ENCODE results near the gene TRIM5.
"Not testable (repeated sequence)": the region's sequence is repeated elsewhere in the genome, so short reads cannot be mapped to it uniquely, and the experiment has no call there.

Gene TRIM5

DNA sequence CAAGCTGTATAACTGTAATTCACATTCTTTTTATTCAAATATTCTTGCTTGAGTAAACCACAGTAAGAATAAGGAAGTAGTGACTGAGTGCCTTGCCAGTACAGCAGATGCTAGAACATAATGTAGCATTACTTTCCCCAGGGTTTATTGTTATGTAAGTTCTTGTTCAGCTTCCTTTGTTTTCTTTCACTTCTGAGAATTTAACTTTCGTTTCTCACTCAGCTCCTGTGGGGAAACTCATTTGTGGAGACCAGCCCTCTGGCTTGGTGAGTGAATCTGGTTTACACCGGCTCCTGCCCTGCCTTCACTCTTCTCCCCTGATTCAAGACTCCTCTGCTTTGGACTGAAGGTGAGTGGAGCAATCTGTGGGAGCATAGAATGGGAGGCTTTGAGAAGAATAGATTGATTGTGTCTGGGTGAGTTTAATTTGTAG lies 4.7 kb upstream of the TRIM5 start, which contains the start of gene TRIM22:
TSS of gene TRIM22 (plus strand) at position 240 of the 433 bp plus-strand sequence. CDS start 6,443 bp downstream, outside the sequence.
- DNase-seq (ENCODE audit: low spot score) = peak; percentile 61

DNA sequence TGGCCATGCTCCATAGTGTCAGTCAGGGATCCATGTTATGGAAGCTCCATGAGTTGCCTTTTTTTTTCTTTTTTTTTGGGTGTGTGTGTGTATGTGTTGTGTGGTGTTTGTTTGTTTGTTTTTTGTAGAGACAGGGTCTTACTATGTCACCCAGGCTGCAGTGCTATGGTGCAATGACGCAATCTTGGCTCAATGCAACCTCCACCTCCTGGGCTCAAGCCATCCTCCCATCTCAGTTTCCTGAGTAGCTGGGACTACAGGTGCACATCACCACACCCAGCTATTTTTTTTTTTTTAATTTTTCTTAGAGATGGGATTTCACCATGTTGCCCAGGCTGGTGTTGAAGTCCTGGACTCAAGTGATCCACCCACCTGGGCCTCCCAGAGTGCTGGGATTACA lies 3.6 kb upstream of the TRIM5 start:
- no peak for DNase-seq (ENCODE audit: low spot score)

DNA sequence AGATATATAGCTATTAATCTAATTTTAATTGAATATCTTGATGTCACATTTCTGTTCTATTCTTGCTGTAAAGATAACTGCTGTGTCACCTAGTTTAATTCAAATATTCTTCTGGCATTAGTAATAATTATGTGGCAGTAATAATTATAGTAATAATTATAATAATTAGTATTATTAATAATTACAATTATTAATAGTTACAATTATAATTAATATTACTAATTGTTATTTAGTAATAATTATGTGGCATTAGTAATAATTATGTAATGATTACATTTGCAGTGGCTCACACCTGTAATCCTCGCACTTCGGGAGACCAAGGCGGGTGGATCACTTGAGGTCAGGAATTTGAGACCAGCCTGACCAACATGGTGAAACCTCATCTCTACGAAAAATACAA lies 1.6 kb upstream of the TRIM5 start:
- DNase-seq (ENCODE audit: low spot score) = no peak

DNA sequence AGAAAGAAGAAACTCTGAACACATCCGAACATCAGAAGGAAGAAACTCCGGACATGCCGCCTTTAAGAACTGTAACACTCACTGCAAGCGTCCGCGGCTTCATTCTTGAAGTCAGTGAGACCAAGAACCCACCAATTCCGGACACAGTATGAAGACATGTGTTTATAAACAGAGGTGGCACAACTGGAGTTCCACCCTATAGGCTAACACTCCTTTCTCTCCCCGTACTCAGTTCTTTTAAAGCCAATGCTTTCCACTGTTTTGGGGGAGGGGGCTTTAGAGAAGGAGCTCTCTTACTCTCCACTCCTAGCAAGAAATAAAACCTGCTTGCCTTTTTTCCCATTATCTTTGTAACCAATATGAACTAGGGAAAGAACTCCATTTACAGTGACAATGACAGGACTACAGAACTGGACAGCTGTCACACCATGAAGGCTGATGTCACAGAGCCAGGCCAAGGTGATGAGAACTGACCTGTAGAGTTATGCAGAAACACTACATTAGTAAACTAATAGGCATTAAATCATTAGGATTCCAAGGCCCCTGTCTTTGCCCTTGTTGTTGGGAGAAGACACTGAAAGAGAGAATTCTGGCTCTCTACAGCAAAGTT lies 733 bp downstream of the TRIM5 start:
- DNase-seq (ENCODE audit: low spot score) = no peak

DNA sequence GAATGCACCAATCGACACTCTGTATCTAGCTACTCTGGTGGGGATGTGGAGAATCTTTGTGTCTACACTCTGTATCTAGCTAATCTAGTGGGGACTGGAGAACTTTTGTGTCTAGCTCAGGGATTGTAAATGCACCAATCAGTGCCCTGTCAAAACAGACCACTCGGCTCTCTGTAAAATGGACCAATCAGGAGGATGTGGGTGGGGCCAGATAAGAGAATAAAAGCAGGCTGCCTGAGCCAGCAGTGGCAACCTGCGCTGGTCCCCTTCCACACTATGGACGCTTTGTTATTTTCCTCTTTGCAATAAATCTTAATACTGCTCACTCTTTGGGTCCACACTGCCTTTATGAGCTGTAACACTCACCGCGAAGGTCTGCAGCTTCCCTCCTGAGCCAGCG lies 1.3 kb downstream of the TRIM5 start:
- DNase-seq (ENCODE audit: low spot score) = not testable (repeated sequence)

DNA sequence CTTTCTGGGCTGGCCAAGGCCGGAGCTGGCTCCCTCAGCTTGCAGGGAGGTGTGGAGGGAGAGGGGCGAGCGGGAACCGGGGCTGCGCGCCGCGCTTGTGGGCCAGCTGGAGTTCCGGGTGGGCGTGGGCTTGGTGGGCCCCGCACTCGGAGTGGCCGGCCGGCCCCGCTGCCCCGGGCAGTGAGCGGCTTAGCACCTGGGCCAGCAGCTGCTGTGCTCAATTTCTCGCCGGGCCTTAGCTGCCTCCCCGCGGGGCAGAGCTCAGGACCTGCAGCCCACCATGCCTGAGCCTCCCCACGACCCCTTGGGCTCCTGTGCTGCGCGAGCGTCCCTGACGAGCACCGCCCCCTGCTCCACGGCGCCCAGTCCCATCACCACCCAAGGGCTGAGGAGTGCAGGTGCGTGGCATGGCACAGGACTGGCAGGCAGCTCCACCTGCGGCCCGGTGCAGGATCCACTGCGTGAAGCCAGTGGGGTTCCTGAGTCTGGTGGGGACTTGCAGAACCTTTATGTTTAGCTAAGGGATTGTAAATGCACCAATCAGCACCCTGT lies 1.9 kb downstream of the TRIM5 start:
- DNase-seq (ENCODE audit: low spot score) = not testable (repeated sequence)

DNA sequence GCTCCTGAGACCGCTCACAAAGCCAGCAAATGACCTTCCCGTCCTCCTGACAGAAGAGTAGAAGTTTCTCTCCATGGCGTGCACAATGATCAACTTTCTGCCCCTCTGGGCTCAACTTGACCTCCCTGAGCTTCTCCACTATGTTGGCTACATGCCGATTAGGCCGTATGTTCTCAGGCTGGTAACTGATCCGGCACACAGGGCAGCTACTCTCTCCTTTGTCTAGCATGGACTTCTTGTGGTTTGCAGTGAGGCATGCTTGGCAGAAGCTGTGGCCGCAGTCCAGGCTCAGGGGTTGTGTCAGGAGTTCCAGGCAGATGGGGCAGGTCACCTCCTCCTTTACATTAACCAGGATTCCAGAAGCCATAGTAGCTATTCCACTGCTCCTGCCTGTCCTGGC lies 5.1 kb downstream of the TRIM5 start:
- DNase-seq (ENCODE audit: low spot score) = no peak

DNA sequence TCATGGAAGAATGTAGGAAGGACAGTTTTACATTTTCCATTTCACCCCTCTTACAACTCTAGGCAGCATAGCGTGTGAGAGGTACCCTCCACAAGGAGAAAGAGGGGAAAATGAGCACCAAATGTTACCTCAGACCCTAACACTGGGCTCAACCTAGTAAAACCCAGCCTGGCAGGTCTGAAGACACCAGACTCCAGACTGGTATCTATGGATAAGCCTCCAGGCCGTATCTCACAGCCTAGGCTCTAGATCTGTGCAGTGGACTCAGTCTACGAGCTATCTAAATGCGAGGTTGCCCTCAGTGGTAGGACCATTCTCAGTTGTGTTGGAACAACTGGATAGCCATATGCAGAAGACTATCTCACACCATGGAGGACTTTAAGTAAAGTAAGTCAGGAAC lies 10.5 kb downstream of the TRIM5 start:
- DNase-seq (ENCODE audit: low spot score) = no peak

DNA sequence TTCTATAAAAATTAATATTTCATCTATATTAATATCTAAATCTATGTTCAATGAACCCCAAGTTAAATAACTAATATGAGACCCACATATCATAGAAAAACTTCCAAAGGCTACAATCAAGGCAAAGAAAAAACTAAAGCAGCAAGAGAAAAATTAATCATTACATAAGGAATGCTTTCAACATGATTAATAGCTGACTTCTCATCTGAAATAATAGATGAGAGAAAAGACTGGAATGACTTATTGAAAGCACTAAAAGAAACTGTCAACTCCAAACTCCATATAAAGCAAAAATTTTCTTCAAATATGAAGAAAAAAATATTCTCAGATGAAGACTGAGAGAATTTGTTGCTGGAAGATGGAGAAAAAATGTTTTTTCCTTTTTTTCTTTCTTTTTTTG lies 13.0 kb downstream of the TRIM5 start:
- no peak for DNase-seq (ENCODE audit: low spot score)

DNA sequence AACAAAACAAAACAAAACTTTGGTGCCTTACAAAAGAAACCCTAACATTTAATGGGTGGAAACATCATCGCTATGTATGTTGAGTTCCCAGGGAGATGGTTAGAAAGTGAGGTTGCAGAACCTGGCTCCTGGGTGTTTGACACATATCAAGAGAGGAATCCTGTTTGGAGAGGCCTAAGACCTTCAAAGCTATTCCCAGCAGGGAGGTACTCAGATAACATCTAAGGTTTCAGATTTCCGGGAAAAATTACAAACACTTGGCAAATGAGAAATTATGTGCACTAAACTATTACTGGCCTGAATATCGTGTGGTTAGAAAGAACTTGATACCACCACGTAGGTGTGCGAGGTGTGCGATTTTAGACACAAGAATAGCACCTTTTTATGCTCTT lies 18.5 kb downstream of the TRIM5 start:
- DNase-seq (ENCODE audit: low spot score) = no peak

DNA sequence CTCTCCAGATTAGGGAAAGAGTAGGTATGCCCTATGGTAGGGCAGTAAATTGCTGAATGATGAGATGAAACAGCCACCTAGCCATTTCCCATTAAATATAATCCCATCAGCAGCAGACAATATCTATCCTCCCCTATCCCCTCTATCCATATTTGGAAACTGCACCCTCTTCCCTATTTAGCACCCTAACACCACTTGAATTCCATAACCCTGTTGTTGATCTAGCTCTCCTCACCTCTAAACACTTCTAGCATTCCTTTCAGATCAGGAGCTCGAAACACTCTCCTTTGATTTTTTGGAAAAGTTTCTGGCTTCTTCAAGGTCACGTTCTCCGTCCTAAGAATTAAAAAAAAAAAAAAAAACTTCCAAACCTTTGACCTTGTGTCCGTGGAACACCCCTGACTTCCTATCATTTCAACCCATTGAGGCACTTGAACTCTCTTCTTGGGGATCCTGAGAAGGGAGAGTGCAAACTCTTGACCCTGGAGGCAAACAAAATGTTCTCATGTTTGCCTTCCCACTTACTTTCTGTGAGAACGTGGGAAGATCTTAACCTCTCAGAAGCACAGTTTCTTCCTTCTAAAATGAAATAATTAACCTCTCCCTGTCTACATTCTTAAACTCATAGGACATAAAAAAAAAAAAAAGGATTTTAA lies 19.0 kb downstream of the TRIM5 start:
- no peak for DNase-seq (ENCODE audit: low spot score)

DNA sequence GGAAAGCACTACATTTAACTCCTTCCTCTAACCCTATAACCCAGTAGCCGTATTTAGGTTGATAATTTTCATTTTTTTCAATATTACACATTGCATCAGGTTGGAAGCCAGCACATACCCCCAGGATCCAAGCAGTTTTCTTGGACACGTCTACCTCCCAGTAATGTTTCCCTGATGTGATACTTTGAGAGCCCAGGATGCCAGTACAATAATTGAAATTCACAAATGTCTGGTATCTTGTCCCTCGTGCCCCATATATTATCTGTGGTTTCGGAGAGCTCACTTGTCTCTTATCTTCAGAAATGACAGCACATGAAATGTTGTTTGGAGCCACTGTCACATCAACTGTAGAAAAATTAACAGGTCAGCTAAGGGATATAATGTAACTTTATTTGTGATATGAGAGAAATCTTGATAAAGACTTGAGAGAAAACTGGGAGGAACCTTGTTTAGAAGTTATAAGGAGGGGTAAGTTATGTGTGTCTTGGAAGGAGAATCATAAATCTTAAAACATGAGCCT lies 19.8 kb downstream of the TRIM5 start:
- no peak for DNase-seq (ENCODE audit: low spot score)

DNA sequence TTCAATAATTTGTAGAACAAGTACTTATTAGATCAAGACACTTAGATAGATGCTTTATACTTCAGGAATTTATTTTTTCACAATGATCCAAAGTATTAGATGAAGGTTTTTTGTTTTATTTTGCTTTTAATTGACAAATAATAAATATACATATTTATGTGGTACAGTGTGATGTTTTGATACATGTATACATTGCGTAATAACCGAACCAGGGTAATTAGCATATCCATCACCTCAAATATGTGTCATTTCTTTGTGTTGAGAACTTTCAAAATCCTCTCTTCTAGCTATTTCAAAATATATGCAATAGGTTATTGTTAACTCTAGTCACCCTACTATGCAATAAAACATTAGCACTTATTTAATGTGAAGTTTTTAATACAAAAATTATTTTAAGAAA lies 21.4 kb downstream of the TRIM5 start:
- DNase-seq (ENCODE audit: low spot score) = no peak

DNA sequence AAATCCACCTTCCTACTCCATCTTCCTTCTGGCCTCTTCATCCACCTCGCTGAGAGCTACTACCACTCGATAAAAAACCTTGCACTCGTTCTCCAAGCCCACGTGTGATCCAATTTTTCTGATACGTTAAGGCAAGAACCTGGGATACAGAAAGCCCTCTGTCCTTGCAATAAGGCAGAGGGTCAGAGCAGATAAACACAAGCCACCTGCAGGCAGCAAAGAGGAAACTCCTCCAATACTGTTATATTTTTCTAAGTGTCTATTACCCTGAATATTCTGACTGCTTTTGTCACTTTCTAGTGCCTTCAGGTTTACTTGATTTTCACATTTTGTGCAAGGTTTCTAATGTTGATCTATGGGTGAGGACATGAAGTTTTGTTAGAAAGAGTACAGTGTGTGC lies 26.6 kb downstream of the TRIM5 start:
- DNase-seq (ENCODE audit: low spot score) = no peak

DNA sequence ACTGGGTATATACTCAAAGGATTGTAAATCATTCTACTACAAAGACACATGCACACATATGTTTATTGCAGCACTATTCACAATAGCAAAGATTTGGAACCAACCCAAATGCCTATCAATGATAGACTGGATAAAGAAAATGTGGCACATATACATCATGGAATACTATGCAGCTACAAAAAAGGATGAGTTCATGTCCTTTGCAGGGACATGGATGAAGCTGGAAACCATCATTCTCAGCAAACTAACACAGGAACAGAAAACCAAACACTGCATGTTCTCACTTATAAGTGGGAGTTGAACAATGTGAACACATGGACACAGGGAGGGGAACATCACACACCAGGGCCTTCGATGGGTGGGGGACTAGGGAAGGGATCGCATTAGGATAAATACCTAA lies 27.9 kb downstream of the TRIM5 start:
- DNase-seq (ENCODE audit: low spot score) = not testable (repeated sequence)

DNA sequence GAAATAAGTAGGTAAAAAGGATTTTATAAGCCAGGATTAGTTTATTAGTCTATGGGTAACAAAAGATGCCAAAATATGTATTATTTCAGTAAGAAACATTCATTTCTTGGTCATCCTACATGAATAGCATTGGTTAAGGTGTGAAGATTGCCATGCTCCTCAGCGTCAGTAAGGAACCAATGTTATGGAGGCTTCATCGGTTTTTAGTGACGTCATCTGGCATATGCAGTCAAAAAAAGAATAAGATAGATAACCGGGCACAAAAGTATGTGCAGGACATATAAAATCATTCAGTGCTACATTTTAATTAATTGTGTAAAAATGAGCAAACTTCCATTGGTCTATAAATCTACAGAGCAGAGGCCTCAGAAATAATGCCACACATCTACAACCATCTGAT lies 29.4 kb downstream of the TRIM5 start:
- no peak for DNase-seq (ENCODE audit: low spot score)

DNA sequence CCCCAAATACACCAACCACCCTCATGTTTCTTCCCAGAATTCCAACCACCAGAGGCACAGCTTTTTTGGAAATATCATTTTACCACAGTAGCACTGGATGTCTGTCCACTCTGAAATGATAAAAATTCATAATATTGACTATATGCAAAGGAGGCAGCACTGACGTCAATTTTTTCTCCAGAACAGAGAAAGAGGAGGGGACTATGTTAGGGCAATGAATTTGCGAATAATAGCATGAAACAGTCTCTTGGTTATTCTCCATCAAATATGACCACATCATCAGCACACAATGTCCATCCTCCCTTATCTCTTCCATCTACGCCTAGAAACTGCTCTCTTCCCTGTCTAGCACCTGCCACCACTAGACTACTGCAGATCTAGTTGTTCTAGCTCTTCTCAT lies 38.7 kb downstream of the TRIM5 start:
- no peak for DNase-seq (ENCODE audit: low spot score)

DNA sequence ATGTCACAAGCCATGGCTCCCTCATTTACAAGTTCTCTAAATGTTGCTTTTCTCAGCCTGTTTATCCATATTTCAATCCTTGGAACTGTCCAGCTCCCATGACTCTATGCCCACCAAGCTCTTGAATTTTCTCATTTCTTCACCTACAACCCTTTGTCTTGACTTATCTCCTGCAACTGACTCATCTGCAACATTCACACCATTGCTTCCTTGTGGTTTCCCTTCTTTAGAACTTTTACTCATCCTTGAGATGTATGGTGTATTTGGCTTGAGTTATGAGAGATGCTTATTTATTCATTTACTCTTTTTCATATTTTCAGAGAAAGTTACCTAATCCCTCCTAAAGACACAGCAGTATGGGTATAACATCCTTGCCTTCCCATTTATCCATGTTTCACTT lies 41.3 kb downstream of the TRIM5 start:
- DNase-seq (ENCODE audit: low spot score) = no peak

DNA sequence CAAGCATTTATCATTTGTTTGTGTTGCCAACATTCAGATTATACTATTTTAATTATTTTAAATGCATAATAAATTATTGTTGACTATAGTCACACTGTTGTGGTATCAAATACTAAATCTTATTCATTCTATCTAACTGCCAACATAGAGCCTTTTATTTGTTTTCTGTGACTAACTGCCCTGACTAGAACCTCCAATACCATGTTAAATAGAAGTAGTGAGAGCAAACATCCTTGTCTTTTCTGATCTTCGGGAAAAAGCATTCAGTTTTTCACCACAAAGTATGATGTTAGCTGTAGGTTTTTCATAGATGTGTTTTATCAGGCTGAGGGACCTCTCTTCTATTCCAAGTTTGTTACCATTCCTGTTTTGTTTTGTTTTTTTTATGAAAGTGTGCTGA lies 44.9 kb downstream of the TRIM5 start:
- no peak for DNase-seq (ENCODE audit: low spot score)

DNA sequence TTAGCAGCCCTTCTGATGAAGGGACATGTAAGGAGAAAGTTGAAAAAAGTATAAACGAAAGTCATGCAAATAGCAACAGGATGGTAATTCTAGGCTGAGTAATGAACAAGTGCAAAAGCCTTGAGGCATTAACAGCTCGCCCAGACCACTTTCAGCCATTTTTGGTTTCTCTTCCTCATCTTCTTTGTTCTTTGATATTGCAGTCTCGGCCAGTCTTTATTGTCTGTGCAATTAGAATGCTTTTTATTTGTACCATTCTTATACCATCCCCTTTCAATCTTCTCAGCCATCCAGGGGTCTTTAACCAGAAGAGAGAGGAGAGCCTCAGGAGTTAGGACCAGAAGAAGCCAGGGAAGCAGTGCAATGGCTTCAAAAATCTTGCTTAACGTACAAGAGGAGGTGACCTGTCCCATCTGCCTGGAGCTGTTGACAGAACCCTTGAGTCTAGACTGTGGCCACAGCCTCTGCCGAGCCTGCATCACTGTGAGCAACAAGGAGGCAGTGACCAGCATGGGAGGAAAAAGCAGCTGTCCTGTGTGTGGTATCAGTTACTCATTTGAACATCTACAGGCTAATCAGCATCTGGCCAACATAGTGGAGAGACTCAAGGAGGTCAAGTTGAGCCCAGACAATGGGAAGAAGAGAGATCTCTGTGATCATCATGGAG lies 52.8 kb downstream of the TRIM5 start:
- DNase-seq (ENCODE audit: low spot score) = no peak

DNA sequence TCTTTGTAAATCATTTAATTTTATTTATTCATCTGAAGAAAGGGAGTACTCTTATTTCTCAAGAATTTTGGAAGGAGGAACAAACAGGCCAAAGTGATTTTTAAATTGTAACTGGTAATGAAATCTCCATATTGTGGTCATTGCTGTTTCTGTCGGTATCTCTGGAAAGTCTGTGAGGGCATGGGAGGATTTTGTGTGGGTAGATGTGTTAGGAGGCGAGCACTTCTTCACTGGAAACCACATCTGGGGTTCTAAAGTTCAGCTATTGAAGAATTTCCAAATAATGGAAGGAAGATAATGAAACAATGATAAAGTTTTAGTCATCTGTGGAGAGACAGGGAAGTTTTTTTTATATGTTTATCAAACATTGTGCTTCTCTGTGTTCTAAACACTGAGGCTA lies 53.5 kb downstream of the TRIM5 start:
- no peak for DNase-seq (ENCODE audit: low spot score)

DNA sequence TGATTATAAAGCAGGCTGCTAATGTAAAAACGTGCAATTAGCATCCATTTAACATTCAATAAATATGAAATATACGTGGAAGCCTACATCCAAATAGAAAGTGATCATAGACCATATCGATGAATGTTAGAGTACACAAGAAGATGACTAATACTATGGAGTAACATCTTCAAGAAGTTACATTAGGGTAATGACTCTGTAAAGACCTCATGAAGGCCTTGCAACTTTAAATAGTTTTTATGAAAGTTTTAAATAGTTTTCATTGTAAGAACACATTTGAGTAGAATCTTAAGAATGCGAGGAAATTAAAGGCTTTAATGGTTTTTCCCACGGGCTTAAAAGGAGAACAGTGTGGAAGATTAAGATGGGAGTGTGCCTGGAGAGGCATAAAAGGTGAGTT lies 58.7 kb downstream of the TRIM5 start:
- DNase-seq (ENCODE audit: low spot score) = no peak

DNA sequence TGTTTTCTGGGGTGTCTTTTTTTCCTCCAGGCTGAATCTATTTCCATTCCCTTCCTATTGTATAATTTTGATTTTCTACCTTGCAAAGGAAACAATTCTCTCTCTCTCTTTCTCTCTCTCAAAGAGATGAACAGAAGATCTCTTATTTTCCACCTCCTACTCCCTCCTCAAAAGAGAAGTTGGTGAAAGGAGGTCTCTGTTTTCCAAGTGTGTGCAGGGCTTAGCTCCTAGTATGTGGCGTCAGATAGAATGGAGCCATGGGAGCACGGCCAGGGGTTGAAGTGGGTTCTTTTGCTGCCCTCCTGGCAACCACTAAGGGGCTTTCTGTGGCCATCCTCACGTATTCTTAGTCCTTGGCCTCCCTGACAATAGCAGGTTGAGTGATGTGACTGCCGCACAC lies 59.6 kb downstream of the TRIM5 start:
- DNase-seq (ENCODE audit: low spot score) = no peak

Measured in globus pallidus (tissue), 1 donor.